Activated naive CD4-positive, alpha-beta T cell treated with anti-CD3 and anti-CD28 coated beads, Interleukin-2, amount 50 U/mL, for 24 hours (primary cell): Measurements from ENCODE around the gene KAZN.

ENCODE experiments used
- H3K27ac Mint-ChIP-seq: one replicate; pipeline ENCODE4 v1.8.0; 2021; ENCODE audit warnings: mild to moderate bottlenecking, mixed read lengths
- H3K27me3 Mint-ChIP-seq: one replicate; pipeline ENCODE4 v1.8.0; 2021; ENCODE audit warnings: mixed read lengths
- H3K36me3 Mint-ChIP-seq: one replicate; pipeline ENCODE4 v1.8.0; 2021; ENCODE audit warnings: mixed read lengths
- H3K4me1 Mint-ChIP-seq: one replicate; pipeline ENCODE4 v1.8.0; 2021; ENCODE audit warnings: mixed read lengths
- H3K4me3 Mint-ChIP-seq: one replicate; pipeline ENCODE4 v1.8.0; 2021; ENCODE audit warnings: mild to moderate bottlenecking, mixed read lengths
- H3K9me3 Mint-ChIP-seq: one replicate; pipeline ENCODE4 v1.8.0; 2021; ENCODE audit warnings: mixed read lengths

The KAZN gene

GRCh38 chr1:14738647-14739046 is 140.2 kb downstream of the KAZN start:
- H3K27me3 Mint-ChIP-seq, result peaks cover 25% of the 10 kb centered on the region
- no peak overlapping the region for H3K27ac Mint-ChIP-seq
- H3K4me3 Mint-ChIP-seq, result no peak overlapping the region
- no peaks in the 10 kb centered on the region for H3K9me3 Mint-ChIP-seq
- no peaks in the 10 kb centered on the region for H3K4me1 Mint-ChIP-seq
- no peaks in the 10 kb centered on the region for H3K36me3 Mint-ChIP-seq

GRCh38 chr1:14739082-14739832 is 140.8 kb downstream of the KAZN start:
- H3K36me3 Mint-ChIP-seq, result no peaks in the 10 kb centered on the region
- no peaks in the 10 kb centered on the region for H3K9me3 Mint-ChIP-seq
- H3K4me1 Mint-ChIP-seq, result no peaks in the 10 kb centered on the region
- H3K27ac Mint-ChIP-seq, result no peak overlapping the region
- H3K27me3 Mint-ChIP-seq, result peaks cover 25% of the 10 kb centered on the region
- H3K4me3 Mint-ChIP-seq, result no peak overlapping the region

- H3K4me3 Mint-ChIP-seq, result no peak overlapping the region
- H3K36me3 Mint-ChIP-seq, result no peaks in the 10 kb centered on the region
- H3K27me3 Mint-ChIP-seq, result peaks cover 25% of the 10 kb centered on the region
- H3K9me3 Mint-ChIP-seq, result no peaks in the 10 kb centered on the region
- H3K4me1 Mint-ChIP-seq, result no peaks in the 10 kb centered on the region
- no peak overlapping the region for H3K27ac Mint-ChIP-seq
These were observed 141.5 kb downstream of the KAZN start for GRCh38 chr1:14740016-14740415.

GRCh38 chr1:14741082-14741481 is 142.6 kb downstream of the KAZN start:
- Mint-ChIP-seq H3K4me1 (no peaks in the 10 kb centered on the region), H3K36me3 (no peaks in the 10 kb centered on the region), H3K9me3 (no peaks in the 10 kb centered on the region), H3K27me3 (peaks cover 20% of the 10 kb centered on the region), H3K4me3 (no peak overlapping the region), H3K27ac (no peak overlapping the region)

- Mint-ChIP-seq H3K27ac (no peak overlapping the region), H3K4me3 (no peak overlapping the region), H3K9me3 (no peaks in the 10 kb centered on the region), H3K4me1 (no peaks in the 10 kb centered on the region), H3K36me3 (no peaks in the 10 kb centered on the region), H3K27me3 (peaks cover 20% of the 10 kb centered on the region)
These were observed 143.0 kb downstream of the KAZN start for GRCh38 chr1:14741532-14741931.

DNA sequence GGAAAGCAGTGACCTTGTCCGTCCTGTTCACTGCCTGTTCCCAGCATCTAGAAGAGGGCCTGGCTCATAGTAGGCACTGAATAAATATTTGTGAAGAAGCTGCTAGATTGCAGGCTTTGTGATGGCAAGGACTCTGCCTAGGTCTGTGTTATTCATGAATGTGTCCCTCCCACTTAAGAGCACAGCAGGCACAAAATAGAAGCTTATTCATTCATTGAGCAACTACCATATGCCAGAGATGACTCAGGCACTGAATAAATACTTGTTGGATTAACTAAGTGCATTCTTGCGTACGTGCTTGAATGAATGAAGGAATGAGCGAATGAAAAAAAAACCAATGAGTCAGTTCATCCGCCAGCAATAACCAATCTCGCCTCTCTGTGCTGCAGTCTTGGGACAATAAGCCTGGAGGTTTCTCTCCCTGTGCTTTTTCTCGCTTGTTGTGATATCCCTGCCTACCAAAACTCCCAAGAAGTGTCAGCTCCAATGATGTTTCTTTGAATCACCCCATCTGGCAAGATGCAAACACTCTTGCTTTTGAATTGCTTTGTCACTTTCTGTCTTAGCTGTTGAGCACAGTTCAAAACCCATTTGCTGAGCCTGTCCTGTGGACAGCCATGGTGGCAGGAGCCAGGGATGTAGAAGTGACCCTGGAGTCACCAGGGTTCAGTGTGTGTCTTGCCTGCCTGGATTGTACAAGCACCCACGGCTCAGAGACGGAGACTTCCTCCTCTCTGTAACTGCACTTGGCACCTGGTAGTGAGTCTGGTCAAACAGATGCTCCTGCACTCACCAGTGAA is 143.9 kb downstream of the KAZN start:
- Mint-ChIP-seq H3K4me3 (no peak overlapping the region), H3K36me3 (no peaks in the 10 kb centered on the region), H3K4me1 (no peaks in the 10 kb centered on the region), H3K9me3 (no peaks in the 10 kb centered on the region), H3K27me3 (peaks cover 16% of the 10 kb centered on the region), H3K27ac (no peak overlapping the region)

DNA sequence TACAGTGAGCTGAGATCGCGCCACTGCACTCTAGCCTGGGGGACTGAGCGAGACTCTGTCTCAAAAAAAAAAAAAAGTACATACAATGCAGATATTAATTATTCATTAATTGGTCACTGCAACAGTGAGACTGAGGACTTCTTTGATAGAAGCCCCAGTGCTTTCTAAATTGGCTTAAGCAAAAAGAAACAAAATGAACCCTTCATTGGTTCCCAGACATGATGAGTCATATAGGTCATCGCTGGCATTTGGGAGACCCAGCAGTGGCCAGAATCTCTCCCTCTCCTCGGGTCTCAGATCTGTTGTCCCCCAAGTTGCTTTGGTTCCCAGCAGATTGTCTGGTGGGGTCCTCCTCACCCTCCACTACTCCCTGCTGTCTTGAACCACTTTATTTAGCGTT is 144.9 kb downstream of the KAZN start:
- Mint-ChIP-seq H3K27me3 (peaks cover 16% of the 10 kb centered on the region), H3K9me3 (no peaks in the 10 kb centered on the region)

DNA sequence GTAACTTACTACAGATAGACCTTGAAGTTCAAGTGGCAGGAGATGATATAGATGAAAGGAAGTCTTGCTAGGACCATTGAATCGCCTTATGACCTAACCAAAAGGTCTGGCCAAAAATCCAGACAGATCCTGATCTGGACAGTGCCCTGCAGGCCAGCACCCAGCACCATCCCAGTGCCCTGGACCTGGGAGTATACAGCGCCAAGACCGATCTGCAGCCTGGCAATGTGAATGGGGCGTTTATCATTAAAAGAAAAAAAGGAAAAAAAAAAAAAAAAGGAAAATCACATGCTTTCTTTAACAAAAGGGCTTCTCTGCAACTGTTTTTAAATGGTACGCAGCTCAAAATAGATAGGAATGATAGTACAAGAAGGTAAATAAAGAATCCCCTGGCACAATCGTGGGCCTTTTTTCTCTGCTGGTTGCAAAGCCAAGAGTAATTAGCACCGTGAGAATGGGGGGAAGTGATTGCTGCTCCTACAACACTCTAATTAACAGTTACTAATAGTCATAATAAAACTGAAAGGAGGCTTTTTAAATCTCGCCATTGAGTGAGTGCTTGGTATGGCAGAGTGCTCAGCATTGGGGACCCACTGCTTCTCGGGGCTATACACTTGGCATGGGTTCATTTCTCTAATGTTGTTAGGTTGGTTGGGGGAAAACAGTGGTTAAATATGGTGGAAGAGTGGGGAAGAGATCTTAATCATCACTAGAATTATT is 146.7 kb downstream of the KAZN start:
- no peaks in the 10 kb centered on the region for H3K9me3 Mint-ChIP-seq
- no peak overlapping the region for H3K4me3 Mint-ChIP-seq
- no peak overlapping the region for H3K27ac Mint-ChIP-seq
- no peaks in the 10 kb centered on the region for H3K4me1 Mint-ChIP-seq
- peaks cover 16% of the 10 kb centered on the region for H3K27me3 Mint-ChIP-seq
- H3K36me3 Mint-ChIP-seq, result no peaks in the 10 kb centered on the region

More for the DNA sequence above, 144.9 kb downstream of the KAZN start:
- Mint-ChIP-seq H3K4me1 (no peaks in the 10 kb centered on the region), H3K27ac (no peak overlapping the region), H3K4me3 (no peak overlapping the region), H3K36me3 (no peaks in the 10 kb centered on the region)

GRCh38 chr1:14745789-14746188 is 147.3 kb downstream of the KAZN start:
- H3K36me3 Mint-ChIP-seq, result no peaks in the 10 kb centered on the region
- no peak overlapping the region for H3K27ac Mint-ChIP-seq

GRCh38 chr1:14746393-14746792 is 147.9 kb downstream of the KAZN start:
- peaks cover 7% of the 10 kb centered on the region for H3K27me3 Mint-ChIP-seq
- no peaks in the 10 kb centered on the region for H3K4me1 Mint-ChIP-seq
- H3K36me3 Mint-ChIP-seq, result no peaks in the 10 kb centered on the region
- H3K9me3 Mint-ChIP-seq, result no peaks in the 10 kb centered on the region
- H3K27ac Mint-ChIP-seq, result no peak overlapping the region
- no peak overlapping the region for H3K4me3 Mint-ChIP-seq

More at GRCh38 chr1:14745789-14746188, 147.3 kb downstream of the KAZN start:
- Mint-ChIP-seq H3K4me3 (no peak overlapping the region), H3K9me3 (no peaks in the 10 kb centered on the region), H3K4me1 (no peaks in the 10 kb centered on the region), H3K27me3 (peaks cover 11% of the 10 kb centered on the region)

GRCh38 chr1:14748151-14748550 is 149.7 kb downstream of the KAZN start:
- no peaks in the 10 kb centered on the region for H3K36me3 Mint-ChIP-seq
- no peak overlapping the region for H3K27ac Mint-ChIP-seq
- peaks cover 1% of the 10 kb centered on the region for H3K27me3 Mint-ChIP-seq
- H3K4me3 Mint-ChIP-seq, result no peak overlapping the region
- H3K4me1 Mint-ChIP-seq, result no peaks in the 10 kb centered on the region
- H3K9me3 Mint-ChIP-seq, result no peaks in the 10 kb centered on the region

DNA sequence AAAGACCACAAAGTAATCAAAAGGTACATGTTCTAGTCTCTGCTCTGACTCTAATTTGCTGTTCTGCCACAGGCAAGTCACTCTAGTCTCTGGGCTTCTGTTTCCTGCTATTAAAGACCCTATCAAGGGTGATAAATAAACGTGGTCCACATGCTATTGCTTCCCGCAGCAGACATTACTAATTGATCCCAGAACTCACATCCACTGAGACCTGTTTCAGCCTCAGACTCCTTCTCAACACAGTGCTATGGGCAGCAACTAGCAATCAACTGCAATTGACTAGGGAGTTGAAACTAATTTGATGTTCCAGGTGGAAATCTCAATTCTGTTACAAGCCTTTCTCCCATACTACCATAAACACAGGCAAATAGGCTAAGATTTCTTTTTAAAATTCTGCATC is 150.5 kb downstream of the KAZN start:
- no peak overlapping the region for H3K27ac Mint-ChIP-seq
- H3K36me3 Mint-ChIP-seq, result no peaks in the 10 kb centered on the region

GRCh38 chr1:14750490-14750889 is 152.0 kb downstream of the KAZN start:
- Mint-ChIP-seq H3K27me3 (peaks cover 1% of the 10 kb centered on the region), H3K4me1 (no peaks in the 10 kb centered on the region), H3K36me3 (no peaks in the 10 kb centered on the region), H3K4me3 (no peak overlapping the region), H3K27ac (no peak overlapping the region), H3K9me3 (no peaks in the 10 kb centered on the region)

More for the DNA sequence above, 150.5 kb downstream of the KAZN start:
- H3K27me3 Mint-ChIP-seq, result peaks cover 1% of the 10 kb centered on the region
- H3K4me1 Mint-ChIP-seq, result no peaks in the 10 kb centered on the region
- H3K4me3 Mint-ChIP-seq, result no peak overlapping the region
- H3K9me3 Mint-ChIP-seq, result no peaks in the 10 kb centered on the region

GRCh38 chr1:14755518-14756252 is 157.2 kb downstream of the KAZN start:
- H3K27me3 Mint-ChIP-seq, result peaks cover 2% of the 10 kb centered on the region
- H3K4me3 Mint-ChIP-seq, result no peak overlapping the region

GRCh38 chr1:14756589-14757285 is 158.3 kb downstream of the KAZN start:
- no peaks in the 10 kb centered on the region for H3K4me1 Mint-ChIP-seq
- H3K4me3 Mint-ChIP-seq, result no peak overlapping the region
- H3K36me3 Mint-ChIP-seq, result no peaks in the 10 kb centered on the region
- no peaks in the 10 kb centered on the region for H3K9me3 Mint-ChIP-seq
- H3K27me3 Mint-ChIP-seq, result peaks cover 5% of the 10 kb centered on the region
- H3K27ac Mint-ChIP-seq, result no peak overlapping the region

More at GRCh38 chr1:14755518-14756252, 157.2 kb downstream of the KAZN start:
- H3K36me3 Mint-ChIP-seq, result no peaks in the 10 kb centered on the region
- no peaks in the 10 kb centered on the region for H3K9me3 Mint-ChIP-seq
- no peak overlapping the region for H3K27ac Mint-ChIP-seq
- H3K4me1 Mint-ChIP-seq, result no peaks in the 10 kb centered on the region
